ENCODE results near the gene CCDC170. TPM values are rescaled to one million over a fixed set of nuclear protein-coding genes. Genes with fewer than 3 reads are reported as not detected.

Gene CCDC170
- polyA plus RNA-seq, 1 donor from 2014 or later, result 0.15 TPM

GRCh38 chr6:151630991-151631655 lies 137.3 kb downstream of the CCDC170 start:
- H2AFZ ChIP-seq (ENCODE audit: low read depth, low read length), result no peak overlapping the region
- H4K20me1 ChIP-seq (ENCODE audit: insufficient read depth), result no peaks in the 10 kb centered on the region
- no peaks in the 10 kb centered on the region for H3K36me3 ChIP-seq (ENCODE audit: insufficient read depth, low read length)
- H3K9ac ChIP-seq (ENCODE audit: low read length), result no peak overlapping the region
- no peak overlapping the region for H3K27ac ChIP-seq (ENCODE audit: low read length)
- no peaks in the 10 kb centered on the region for H3K9me3 ChIP-seq (ENCODE audit: low read length)
- no peak overlapping the region for H3K4me3 ChIP-seq (ENCODE audit: low read length)
- H3K79me2 ChIP-seq (replicated peaks; ENCODE audit: insufficient read depth, low read length), result no peaks in the 10 kb centered on the region
- no peaks in the 10 kb centered on the region for H3K27me3 ChIP-seq (ENCODE audit: insufficient read depth, low read depth, low read length)
- no peak overlapping the region for H3K4me2 ChIP-seq (ENCODE audit: low read length)
- no peaks in the 10 kb centered on the region for H3K9me2 ChIP-seq (ENCODE audit: insufficient read depth, low read length)
- H3F3A ChIP-seq (ENCODE audit: insufficient read depth, low read length, poor library complexity, severe bottlenecking), result no peaks in the 10 kb centered on the region
- TF ChIP-seq CTCF (IDR thresholded peaks at IDR 0.05; ENCODE audit: poor library complexity, severe bottlenecking) (no peak), REST (IDR thresholded peaks at IDR 0.05; ENCODE audit: borderline replicate concordance) (no peak), TAF1 (IDR thresholded peaks at IDR 0.05; ENCODE audit: low read depth) (no peak), MXI1 (conservative IDR thresholded peaks at IDR 0.05; ENCODE audit: poor library complexity, severe bottlenecking) (no peak), SMC3 (conservative IDR thresholded peaks at IDR 0.05; ENCODE audit: poor library complexity) (no peak), RAD21 (conservative IDR thresholded peaks at IDR 0.05) (no peak), POLR2AphosphoS5 (IDR thresholded peaks at IDR 0.05) (no peak), EZH2 (IDR thresholded peaks at IDR 0.05; ENCODE audit: borderline replicate concordance, insufficient read depth, low read length, poor library complexity, severe bottlenecking) (no peak), EP300 (conservative IDR thresholded peaks at IDR 0.05; ENCODE audit: poor library complexity, severe bottlenecking) (no peak)

GRCh38 chr6:151632415-151632987 lies 138.7 kb downstream of the CCDC170 start:
- H4K20me1 ChIP-seq (ENCODE audit: insufficient read depth), result no peaks in the 10 kb centered on the region
- H3K9ac ChIP-seq (ENCODE audit: low read length), result no peak overlapping the region
- no peak overlapping the region for H2AFZ ChIP-seq (ENCODE audit: low read depth, low read length)
- H3K27me3 ChIP-seq (ENCODE audit: insufficient read depth, low read depth, low read length), result no peaks in the 10 kb centered on the region
- no peak for TF ChIP-seq TAF1 (IDR thresholded peaks at IDR 0.05; ENCODE audit: low read depth)
- TF ChIP-seq MXI1 (conservative IDR thresholded peaks at IDR 0.05; ENCODE audit: poor library complexity, severe bottlenecking), result no peak
- no peak for TF ChIP-seq POLR2AphosphoS5 (IDR thresholded peaks at IDR 0.05)
- no peak for TF ChIP-seq EZH2 (IDR thresholded peaks at IDR 0.05; ENCODE audit: borderline replicate concordance, insufficient read depth, low read length, poor library complexity, severe bottlenecking)
- no peak overlapping the region for H3K27ac ChIP-seq (ENCODE audit: low read length)
- no peaks in the 10 kb centered on the region for H3F3A ChIP-seq (ENCODE audit: insufficient read depth, low read length, poor library complexity, severe bottlenecking)
- no peaks in the 10 kb centered on the region for H3K9me3 ChIP-seq (ENCODE audit: low read length)
- H3K79me2 ChIP-seq (replicated peaks; ENCODE audit: insufficient read depth, low read length), result no peaks in the 10 kb centered on the region
- H3K4me2 ChIP-seq (ENCODE audit: low read length), result no peak overlapping the region
- H3K9me2 ChIP-seq (ENCODE audit: insufficient read depth, low read length), result no peaks in the 10 kb centered on the region
- no peak overlapping the region for H3K4me3 ChIP-seq (ENCODE audit: low read length)
- H3K36me3 ChIP-seq (ENCODE audit: insufficient read depth, low read length), result no peaks in the 10 kb centered on the region
